Measurements from ENCODE around the gene TRIM2.

DNA sequence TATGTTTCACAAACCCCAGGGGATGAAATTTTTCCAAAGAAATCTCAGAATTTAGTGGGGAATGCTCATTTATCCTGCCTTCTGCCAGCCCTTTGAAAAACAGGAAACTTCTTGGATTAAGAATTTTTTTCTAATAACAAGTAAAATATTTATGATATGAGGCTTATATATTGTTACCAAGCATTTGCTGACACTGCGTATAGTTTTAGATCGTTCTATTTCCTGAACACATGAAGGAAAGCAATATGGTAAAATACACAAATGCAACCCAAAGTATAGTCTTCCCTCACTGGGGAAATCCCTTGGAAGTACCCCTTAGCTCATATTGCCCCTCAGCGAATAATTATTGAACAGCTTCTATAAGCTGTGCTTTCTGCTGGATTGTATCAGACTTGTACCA, 85.9 kb downstream of the TRIM2 start:
- TF ChIP-seq POLR2A (IDR thresholded peaks at IDR 0.05) (no peak), CTCF (IDR thresholded peaks at IDR 0.05) (no peak)

Data from lower leg skin (tissue), 3 donors.